ENCODE data around the gene PI4KA.

GRCh38 chr22:20814221-20814808 is 44.3 kb downstream of the PI4KA start:
- TF ChIP-seq POLR2A (IDR thresholded peaks at IDR 0.05) (no peak), CTCF (IDR thresholded peaks at IDR 0.05) (no peak), POLR2AphosphoS5 (IDR thresholded peaks at IDR 0.05) (no peak), EP300 (IDR thresholded peaks at IDR 0.05) (no peak)
